Measurements from ENCODE around the gene DNAJB2. TPM values are rescaled to one million over a fixed set of nuclear protein-coding genes. Genes with fewer than 3 reads are reported as not detected.
"Not testable (repeated sequence)": the region's sequence is repeated elsewhere in the genome, so short reads cannot be mapped to it uniquely, and the experiment has no call there.

DNAJB2 gene
- total RNA-seq, 1 donor from 2014 or later = 161 TPM

DNA sequence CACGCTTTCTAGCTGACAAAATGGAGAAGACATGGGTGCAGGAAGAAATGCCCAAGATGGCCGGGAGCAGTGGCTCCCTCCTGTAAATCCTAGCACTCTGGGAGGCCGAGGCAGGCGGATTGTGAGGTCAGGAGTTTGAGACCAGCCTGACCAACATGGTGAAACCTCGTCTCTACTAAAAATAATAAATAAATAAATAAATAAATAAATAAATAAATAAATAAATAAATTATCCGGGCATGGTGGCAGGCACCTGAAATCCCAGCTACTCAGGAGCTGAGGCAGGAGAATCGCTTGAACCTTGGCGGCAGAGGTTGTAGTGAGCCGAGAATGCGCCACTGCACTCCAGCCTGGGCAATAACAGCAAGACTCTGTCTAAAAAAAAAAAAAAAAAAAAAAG, 20.2 kb upstream of the DNAJB2 start:
- not testable (repeated sequence) for DNase-seq (ENCODE audit: low spot score)

DNA sequence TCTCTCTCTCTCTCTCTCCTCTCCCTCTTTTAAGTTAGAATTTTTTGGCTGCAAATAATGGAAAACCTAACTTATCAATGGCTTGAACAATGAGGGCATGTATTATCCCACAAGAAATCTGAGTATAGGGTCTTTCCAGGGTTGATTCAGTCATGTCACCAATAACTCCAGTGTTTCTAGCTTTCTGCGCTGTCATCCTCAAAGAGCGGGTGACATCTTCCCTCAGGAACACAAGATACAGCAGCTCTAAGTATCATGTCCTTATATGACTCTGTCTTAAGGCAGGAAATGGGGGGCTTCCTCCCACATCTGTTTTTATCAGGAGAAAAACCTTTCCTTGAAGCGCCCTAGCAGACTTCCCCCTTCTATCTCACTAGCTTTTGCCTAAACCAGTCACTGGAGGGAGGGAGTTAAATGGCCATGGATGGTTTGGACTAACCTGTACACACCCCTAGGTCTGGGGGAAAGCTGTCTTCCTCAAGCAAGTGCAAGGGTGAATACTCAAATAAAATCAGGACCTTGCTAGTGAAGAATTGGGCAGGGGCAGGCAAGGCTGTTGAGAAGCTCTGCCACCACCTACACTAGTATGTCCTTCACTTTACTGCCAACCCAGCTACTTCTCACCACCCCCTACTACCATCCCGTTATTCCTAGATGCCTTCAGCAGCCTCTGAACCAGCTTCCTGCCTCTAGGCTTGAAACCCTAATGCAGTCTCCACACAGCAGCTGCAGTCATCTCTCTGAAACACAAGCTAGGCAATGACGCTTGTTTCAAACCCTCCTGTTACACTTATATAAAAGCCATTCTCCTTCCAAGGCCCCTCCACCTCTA, 17.9 kb upstream of the DNAJB2 start:
- DNase-seq (ENCODE audit: low spot score) = no peak

DNA sequence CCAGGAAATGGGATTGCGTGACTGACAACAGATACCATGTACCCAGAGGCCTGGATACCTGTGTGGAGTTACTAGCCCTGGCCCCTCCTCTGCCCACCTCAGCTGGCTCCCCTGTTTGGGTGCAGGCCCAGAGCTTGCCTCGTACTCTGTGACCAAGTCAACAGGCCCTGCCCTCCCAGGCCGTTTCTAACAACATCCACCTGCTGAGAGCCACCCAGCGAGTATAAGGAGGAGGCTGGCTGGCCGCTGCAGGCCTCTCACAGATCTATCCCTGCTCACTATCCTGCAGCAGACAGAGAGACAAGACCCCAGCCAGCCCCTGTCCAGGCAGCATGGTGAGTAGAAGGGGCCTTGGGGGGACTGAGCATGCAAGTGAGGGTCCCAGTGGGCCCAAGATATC, 12.9 kb upstream of the DNAJB2 start:
- no peak for DNase-seq (ENCODE audit: low spot score)

DNA sequence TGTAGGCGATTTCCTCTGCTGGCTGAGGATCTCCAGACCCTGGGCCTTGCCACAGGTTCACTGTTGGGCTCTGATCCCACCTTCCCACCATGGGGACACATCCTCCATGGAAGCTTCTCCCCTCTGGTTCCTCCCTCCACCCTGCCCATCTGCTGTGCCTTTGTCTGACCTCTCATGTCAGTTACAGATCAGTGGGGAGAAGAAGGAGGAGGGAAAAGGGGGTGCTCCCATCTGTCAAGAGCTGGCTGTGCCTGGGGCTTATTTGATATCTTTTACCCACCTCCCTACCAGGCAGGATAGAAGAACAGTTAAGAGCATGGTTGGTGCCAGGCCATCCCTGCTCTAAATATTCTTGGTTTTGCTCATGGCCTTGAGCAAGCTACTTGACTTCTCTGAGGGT, 12.3 kb upstream of the DNAJB2 start:
- DNase-seq (ENCODE audit: low spot score) = no peak

DNA sequence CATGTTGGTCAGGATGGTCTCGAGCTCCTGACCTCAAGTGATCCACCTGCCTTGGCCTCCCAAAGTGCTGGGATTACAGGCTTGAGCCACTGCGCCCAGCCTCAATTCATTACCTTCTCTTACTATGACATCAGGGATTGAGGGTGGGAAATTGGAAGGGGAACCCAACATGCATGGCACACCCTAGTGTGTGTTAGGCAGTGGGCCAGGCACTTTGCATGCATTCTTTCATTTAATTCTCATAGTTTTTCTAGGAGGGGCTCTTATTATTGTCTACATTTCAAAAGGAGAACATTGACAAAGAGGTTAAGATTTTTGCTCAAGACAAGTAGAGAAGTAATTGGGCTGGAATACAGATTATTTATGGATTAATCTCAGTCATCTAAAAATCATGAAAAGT, 10.9 kb upstream of the DNAJB2 start:
- DNase-seq (ENCODE audit: low spot score) = no peak

DNA sequence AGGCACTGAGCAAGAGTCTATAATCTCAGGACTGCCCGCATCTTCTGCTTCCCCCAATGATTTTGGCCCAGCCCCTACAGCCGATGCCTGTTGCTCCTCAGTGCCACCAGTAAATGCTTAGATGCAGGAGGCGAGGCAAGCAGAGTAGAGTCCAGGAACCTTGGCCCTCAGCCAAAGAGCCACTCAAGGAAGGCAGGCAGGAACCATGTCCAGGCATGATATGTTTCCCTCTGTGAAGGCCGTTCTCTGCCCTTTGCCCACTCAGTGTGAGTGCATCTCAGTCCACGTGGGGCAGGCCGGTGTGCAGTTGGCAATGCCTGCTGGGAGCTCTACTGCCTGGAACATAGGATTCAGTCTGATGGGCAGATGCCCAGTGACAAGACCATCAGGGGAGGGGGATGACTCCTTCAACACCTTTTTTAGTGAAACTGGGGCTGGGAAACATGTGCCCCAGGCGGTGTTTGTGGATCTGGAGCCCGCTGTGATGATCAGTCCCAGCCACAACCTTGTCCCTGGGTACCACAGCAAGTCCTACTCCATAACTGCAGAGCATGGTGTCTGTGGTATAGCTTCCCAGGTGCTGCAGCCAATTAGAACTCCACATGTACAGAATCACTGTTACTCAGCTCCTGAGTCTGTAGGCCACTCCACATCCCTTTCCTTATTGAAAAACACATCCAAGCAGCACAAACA, 9.7 kb upstream of the DNAJB2 start:
- DNase-seq (ENCODE audit: low spot score) = peak; percentile 85

DNA sequence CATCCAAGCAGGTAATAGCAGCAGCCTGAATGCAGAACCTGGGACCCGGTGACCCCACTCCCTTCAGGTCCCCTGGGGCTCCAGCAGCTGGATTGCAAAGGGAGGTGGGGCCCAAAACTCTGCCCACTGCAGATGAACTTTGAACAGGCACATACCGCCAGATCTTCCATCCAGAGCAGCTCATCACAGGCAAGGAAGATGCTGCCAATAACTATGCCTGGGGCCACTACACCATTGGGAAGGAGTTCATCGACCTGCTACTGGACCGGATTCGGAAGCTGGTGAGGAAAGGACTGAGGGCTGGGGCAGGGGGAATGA, 9.2 kb upstream of the DNAJB2 start:
- no peak for DNase-seq (ENCODE audit: low spot score)

DNA sequence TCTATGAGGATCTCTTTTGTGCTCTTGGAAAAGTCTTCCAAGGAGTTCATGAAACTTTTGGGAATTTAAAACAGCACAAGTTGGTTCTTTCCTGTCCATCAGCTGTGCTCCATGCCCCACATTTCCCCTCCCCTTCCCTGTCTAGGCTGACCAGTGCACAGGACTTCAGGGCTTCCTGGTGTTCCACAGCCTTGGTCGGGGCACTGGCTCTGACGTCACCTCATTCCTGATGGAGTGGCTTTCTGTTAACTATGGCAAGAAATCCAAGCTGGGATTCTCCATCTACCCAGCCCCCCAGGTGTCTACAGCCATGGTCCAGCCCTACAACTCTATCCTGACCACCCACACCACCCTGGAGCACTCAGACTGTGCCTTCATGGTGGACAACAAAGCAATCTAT, 8.1 kb upstream of the DNAJB2 start:
- DNase-seq (ENCODE audit: low spot score) = no peak

DNA sequence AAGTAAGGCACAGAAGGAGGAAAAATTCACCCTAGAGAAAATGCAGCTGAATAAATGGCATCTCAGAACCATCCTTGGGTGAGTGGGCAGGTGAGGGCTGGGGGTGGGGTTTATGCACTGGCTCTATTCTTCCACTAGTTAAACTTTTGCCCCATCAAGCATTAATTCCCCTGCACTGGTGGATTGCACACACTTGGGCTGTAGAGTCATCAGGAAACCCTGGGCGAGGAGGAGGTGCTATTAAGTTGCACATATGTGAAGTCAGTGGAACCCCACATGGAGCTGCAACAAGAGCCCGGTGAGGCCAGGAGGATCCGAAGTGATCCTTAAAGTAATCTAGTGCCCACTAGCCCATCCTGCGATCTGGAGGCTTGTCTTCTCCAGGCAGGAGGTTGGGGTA, 6.8 kb upstream of the DNAJB2 start:
- DNase-seq (ENCODE audit: low spot score) = no peak

DNA sequence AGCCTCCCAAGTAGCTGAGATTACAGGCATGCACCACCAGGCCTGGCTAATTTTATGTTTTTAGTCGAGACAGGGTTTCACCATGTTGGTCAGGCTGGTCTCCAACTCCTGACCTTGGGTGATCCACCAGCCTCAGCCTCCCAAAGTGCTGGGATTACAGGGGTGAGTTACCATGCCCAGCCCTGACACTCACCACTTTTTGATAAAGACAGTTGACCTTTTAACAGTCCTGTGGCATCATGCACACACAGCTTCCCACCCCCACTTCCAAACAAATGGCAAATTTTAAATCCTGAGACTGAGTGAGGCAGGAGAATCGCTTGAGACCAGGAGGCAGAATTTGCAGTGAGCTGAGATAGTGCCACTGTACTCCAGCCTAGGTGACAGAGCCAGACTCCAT, 6.2 kb upstream of the DNAJB2 start:
- DNase-seq (ENCODE audit: low spot score) = no peak

DNA sequence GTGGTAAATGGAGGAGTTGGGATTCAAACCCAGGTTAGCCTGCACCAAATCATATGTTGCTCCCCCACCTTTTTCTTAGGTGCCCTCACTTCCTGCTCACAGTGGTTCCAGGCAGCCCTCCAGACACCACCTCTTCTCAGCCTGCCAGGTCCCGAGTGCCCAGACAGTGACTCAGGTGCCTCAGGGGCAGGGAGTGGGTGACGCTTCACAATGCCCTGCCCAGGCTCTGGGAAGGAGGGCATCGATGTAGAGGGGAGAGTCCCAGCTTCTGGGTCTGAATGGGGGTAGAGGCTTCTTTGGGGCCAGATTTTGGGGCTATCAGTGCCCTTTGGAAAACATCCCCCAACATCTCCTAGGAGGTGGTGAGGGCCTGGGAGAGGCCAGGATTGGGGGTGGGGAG, 5.2 kb upstream of the DNAJB2 start:
- DNase-seq (ENCODE audit: low spot score) = no peak

DNA sequence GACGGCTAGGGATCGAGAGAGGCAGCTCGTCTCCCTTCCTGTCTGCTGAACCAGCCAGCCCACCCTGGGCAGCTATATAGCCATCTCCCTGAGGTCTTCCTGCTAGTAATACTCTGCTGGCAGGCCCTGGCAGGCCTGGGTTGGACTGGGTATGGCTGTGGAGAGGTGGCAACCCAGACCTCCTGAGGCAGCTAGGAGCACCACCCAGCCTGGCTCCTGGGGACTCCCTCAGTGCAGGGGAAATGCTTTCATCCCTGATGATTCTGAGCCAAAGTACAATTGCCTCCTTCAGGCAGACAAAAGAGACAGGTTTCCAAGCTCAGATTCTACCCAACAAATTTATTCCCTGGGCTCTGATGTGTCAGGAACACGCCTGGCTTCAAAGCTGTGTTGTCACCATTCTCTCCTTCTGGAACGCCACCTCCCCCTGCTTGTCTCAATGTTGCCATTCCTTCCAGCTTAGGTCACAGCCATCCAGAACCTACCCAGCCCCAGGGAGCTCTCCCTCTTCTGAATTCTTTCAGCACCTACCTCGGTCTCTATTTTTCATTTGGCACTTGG, 4.7 kb upstream of the DNAJB2 start:
- no peak for DNase-seq (ENCODE audit: low spot score)

DNA sequence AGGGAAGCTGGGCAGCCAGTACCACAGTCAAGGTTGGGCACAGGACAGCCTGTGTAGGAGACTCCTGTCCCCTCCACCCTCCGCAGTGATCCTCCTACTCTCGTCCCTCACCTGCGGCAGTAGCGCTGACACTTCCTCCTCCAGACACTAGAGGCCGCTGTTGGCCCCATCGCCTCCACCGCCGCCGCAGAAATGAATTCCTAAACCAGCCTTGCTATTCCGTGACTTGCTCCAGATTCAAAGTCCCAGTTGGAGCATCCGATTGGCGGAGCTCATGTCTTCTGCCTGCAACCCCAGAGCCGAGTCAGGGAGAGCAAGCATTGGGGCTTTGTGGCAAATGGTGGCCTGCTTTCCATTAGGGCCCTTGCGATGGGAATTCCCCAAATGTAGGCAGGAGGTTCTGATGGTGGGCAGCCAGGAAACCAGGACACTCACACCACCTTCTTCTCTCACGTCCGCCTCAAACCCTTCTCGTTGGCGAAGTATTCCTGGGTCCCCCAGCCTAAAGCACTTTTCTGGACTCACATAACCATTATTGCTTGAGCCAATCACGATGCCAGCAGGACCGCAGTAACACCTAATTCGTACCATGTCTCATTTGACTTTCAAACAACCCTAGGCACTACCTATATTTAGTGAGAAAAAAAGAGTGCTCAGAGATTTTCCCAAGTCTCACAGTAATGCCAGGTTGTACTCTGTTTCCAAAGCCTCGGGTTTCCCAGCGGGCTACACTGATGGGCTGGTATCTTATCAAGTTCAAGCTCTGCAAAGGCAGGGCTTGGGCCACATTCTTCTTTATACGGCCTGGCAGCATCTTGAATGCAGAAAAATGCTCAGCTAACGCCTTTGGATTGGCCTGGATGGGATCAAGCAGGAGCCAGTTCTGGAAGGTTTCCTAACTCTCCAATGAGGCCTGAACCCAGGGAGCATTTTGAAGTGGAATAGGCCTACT, 1.2 kb upstream of the DNAJB2 start:
- peak; percentile 83 for DNase-seq (ENCODE audit: low spot score)

DNA sequence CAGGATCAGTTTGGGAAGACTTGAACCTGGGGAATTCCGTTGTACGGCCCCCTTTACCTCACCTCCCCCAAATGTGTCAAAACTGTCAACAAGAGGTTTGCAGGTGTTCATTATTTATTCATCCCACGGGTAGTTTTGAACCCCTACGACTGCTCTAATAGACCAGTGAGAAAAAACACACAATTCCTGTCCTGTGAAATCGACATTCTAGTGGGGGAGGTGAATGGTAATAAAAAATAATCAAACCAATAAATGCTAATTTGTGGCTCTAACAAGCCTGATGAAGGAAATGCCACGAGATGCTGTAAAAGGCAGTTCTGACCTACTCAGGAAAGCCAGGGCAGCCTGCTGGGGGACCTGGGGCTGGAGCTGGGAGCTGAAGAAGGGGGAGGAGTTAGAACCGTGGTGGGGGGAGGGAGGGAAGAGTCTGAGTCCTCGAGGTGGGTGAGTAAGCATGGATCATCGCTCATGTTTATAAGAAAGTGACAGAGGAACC, 463 bp upstream of the DNAJB2 start:
- no peak for DNase-seq (ENCODE audit: low spot score)

DNA sequence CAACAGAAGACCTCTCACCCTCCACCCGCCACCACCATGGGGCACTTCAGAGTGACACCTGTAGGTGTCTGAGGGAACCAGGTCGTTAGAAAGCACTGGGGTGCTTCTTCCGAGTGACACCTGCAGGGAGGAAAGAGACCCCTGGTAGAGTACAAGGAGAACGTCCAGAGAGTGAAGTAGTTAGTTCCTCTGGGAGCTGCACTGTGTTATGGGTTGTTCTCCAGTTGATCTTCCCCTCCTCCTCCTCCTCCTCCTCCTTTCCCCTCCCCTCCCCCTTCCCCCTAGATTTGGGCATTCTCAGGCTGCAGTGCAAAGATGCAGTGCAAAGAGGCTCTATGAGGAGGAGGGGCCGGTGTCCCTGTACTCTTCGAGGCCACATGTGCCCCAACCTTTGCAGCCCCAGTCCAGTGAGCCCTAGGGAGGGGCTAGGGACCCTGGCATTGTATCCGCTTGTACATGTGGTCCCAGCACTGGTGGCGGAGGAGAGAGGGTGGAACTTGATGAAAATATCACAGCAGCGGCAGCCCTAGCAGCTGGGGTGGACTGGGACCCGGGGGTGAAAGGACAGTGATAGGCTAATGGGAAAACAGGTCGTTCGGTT, 850 bp downstream of the DNAJB2 start:
- no peak for DNase-seq (ENCODE audit: low spot score)

DNA sequence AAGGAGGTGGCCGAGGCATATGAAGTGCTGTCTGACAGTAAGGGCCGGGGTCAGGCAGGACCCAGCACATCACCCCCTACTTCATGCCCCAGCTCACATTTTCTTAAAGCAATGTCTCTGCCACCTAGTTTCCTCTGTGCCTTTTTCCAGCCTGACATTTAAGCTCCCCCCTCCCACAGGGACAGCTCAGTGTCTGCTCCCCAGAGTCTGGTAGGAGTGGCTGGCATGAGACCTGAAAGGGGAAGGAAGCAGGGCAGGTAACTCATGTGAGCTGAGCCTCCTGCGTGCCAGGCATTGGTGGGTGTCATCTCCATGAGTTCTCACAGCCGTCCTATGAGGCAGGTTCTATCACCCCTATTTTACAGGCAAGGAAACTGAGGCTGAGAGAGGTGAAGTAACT, 1.5 kb downstream of the DNAJB2 start:
- no peak for DNase-seq (ENCODE audit: low spot score)

DNA sequence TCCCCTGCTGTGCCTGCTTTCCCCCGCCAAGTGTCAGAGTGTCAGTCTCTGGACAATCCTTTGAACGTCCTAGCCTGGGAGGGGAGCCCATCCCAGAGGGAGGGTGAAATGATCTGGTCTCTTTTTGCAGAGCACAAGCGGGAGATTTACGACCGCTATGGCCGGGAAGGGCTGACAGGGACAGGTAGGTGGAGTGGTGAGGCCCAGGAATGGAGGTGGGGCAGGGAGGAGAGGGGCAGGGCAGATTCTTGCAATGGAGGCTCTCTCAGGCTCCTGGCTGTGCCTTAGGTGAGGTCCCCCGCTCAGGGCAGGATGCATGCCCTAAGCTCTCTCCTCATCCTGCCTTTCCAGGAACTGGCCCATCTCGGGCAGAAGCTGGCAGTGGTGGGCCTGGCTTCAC, 2.4 kb downstream of the DNAJB2 start:
- no peak for DNase-seq (ENCODE audit: low spot score)

DNA sequence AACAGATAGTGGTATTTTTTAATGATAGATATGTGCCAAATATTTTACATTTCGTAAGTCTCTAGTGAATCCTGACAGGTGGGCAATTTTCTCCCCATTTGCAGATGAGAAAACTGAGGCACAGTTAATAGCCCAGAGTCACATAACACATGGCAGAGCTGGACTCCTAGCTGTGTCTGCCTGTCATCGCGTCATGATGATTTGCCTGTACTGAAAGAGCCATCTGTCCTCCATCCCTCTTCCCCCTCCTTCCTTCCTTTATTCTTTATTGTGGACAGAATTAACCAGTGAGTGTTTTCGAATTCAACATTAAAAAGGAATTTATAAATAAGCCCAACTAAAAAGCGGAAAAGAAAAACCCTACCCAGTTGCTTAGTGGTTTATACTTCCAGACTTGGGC, 3.2 kb downstream of the DNAJB2 start:
- DNase-seq (ENCODE audit: low spot score) = no peak

DNA sequence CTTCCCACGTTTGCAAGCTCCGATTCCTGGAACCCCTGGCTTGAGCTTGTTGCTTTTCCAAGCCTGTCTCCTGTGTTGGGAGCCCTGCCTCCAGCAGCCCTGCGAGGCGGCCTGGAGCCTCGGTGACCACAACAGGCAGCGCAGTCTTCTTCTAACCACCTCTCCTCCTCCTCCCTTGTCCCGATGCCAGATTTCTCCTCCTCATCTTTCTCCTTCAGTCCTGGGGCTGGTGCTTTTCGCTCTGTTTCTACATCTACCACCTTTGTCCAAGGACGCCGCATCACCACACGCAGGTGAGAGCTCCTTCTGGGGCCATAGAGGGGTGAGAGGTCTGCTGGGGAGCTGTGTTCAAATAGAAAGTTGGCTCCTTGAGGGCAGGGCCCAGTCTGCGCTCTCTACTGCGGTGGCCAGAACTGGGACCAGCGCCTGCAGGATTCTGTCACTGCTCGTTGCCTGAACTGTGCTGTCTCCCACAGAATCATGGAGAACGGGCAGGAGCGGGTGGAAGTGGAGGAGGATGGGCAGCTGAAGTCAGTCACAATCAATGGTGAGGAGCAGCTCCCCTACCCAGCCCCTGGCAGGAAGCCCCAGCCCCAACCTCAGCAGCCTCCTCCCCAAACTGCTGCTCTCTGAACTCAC, 3.9 kb downstream of the DNAJB2 start:
- no peak for DNase-seq (ENCODE audit: low spot score)

DNA sequence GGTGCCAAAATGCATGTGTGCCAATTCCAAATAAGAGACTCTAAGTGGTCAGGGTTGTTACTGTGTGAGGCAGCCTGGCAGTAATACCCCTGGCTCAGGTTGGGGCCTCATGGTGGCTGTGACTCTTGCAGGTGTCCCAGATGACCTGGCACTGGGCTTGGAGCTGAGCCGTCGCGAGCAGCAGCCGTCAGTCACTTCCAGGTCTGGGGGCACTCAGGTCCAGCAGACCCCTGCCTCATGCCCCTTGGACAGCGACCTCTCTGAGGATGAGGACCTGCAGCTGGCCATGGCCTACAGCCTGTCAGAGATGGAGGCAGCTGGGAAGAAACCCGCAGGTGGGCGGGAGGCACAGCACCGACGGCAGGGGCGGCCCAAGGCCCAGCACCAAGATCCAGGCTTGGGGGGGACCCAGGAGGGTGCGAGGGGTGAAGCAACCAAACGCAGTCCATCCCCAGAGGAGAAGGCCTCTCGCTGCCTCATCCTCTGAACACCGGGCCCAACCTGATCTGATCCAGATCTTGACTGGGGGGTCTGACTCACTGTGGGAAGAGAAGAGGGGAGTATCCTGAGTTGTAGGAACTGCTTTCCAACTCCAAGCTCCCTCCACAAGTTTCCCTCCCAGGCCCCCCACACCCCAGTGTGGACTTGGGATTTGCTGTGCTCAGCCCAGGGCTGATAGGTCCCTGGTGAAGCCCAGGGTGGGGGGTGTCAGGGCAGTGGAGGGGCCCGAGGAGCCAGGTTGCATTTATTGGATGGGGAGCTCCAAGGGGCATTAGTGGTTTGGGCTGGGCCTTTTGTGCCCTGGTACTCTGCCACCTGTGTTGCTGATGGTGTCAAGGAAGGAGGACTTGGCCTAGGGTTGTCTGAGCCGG, 5.6 kb downstream of the DNAJB2 start:
- no peak for DNase-seq (ENCODE audit: low spot score)

All from mucosa of gallbladder (tissue), 1 donor.